MM.1S (cell line): Measurements from ENCODE around the gene GTF3C2.

Experiments used
- DNase-seq: peaks from one replicate; pipeline ENCODE4 v3.0.0-alpha.2; 2015
- H2AFZ ChIP-seq: fragments of 300-600 bp; sonication (generic); 2 replicates; pipeline ENCODE4 v1.6.0; 2016; ENCODE audit warnings: antibody characterized with exemption, low read length
- H3F3A ChIP-seq: fragments of 300-600 bp; sonication (generic); 2 replicates; pipeline ENCODE4 v1.6.1; 2016; ENCODE audit warnings: mild to moderate bottlenecking, antibody characterized with exemption, low read length, moderate library complexity, mixed read lengths; ENCODE audit not compliant: insufficient read depth
- H3K27ac ChIP-seq: fragments of 300-600 bp; sonication (generic); 2 replicates; pipeline ENCODE4 v1.5.1; 2016; ENCODE audit warnings: mild to moderate bottlenecking, low read length
- H3K27me3 ChIP-seq: fragments of 300-600 bp; sonication (generic); replicated peaks from 2 replicates; pipeline ENCODE4 v1.6.0; 2016; ENCODE audit warnings: low read length; ENCODE audit not compliant: insufficient read depth
- H3K36me3 ChIP-seq: fragments of 300-600 bp; sonication (generic); replicated peaks from 2 replicates; pipeline ENCODE4 v1.6.1; 2016; ENCODE audit warnings: mild to moderate bottlenecking, low read length, mixed read lengths; ENCODE audit not compliant: insufficient read depth
- H3K4me1 ChIP-seq: fragments of 300-600 bp; sonication (generic); 2 replicates; pipeline ENCODE4 v1.6.1; 2016; ENCODE audit warnings: low read length, mixed read lengths
- H3K4me2 ChIP-seq: fragments of 300-600 bp; sonication (generic); 2 replicates; pipeline ENCODE4 v1.6.0; 2016; ENCODE audit warnings: low read depth, low read length
- H3K4me3 ChIP-seq: fragments of 300-600 bp; sonication (generic); 2 replicates; pipeline ENCODE4 v1.5.1; 2016; ENCODE audit warnings: low read length, mixed read lengths
- H3K79me2 ChIP-seq: fragments of 300-600 bp; sonication (generic); 2 replicates; pipeline ENCODE4 v1.6.1; 2016; ENCODE audit warnings: mixed run types, low read length, mixed read lengths
- H3K9ac ChIP-seq: fragments of 300-600 bp; sonication (generic); 2 replicates; pipeline ENCODE4 v1.6.1; 2016; ENCODE audit warnings: low read length, mixed read lengths
- H3K9me2 ChIP-seq: fragments of 300-600 bp; sonication (generic); replicated peaks from 2 replicates; pipeline ENCODE4 v1.6.1; 2016; ENCODE audit warnings: mild to moderate bottlenecking, low read length, mixed read lengths; ENCODE audit not compliant: insufficient read depth
- H3K9me3 ChIP-seq: fragments of 300-600 bp; sonication (generic); replicated peaks from 2 replicates; pipeline ENCODE4 v1.6.1; 2016; ENCODE audit warnings: mild to moderate bottlenecking, low read length, mixed read lengths; ENCODE audit not compliant: insufficient read depth
- H4K20me1 ChIP-seq: fragments of 300-600 bp; sonication (generic); 2 replicates; pipeline ENCODE4 v1.6.1; 2016; ENCODE audit warnings: mild to moderate bottlenecking, low read length, moderate library complexity, mixed read lengths; ENCODE audit not compliant: insufficient read depth
- EZH2 ChIP-seq: fragments of 300-600 bp; sonication (generic); optimal IDR thresholded peaks from 2 replicates; pipeline ENCODE3; 2017; ENCODE audit warnings: low read depth, mild to moderate bottlenecking, antibody characterized with exemption, low read length, mixed read lengths
- EZH2phosphoT487 ChIP-seq: fragments of 300-600 bp; sonication (generic); IDR thresholded peaks from 2 replicates; pipeline ENCODE4 v1.6.1; 2018; ENCODE audit warnings: antibody characterized with exemption, low read length
- TF ChIP-seq, protein P1 (sequence below): fragments of 300-600 bp; sonication (generic); IDR thresholded peaks from 2 replicates; pipeline ENCODE4 v1.5.1; 2016; ENCODE audit warnings: antibody characterized with exemption, low read length, mixed read lengths

GTF3C2 gene

DNA sequence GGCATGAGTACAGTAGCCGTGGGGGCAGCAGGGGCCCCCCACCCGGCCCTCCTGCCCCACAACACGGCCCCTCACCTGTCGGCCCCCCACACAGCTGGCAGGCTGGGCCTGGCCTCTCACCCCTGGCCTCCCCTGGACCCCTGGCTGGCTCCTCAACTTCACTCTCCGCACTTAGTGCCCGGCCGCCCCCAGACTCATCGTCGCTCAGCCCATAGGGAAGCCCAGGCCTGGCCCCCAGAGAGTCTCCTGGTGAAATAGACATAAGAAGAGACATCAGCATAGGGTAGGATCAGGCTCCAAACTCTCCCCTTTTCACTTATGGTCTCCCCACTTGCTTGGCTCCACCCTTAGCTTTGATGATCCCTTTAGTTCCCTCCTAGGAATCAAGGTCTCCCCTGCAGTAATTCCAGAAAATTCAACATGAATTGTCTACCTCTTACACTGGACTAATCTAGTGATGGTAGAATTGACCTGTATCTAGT, 22.3 kb upstream of the GTF3C2 start:
- Histone ChIP-seq H3K4me3 (no peak overlapping the region), H3K27me3 (no peaks in the 10 kb centered on the region), H2AFZ (no peak overlapping the region)

DNA sequence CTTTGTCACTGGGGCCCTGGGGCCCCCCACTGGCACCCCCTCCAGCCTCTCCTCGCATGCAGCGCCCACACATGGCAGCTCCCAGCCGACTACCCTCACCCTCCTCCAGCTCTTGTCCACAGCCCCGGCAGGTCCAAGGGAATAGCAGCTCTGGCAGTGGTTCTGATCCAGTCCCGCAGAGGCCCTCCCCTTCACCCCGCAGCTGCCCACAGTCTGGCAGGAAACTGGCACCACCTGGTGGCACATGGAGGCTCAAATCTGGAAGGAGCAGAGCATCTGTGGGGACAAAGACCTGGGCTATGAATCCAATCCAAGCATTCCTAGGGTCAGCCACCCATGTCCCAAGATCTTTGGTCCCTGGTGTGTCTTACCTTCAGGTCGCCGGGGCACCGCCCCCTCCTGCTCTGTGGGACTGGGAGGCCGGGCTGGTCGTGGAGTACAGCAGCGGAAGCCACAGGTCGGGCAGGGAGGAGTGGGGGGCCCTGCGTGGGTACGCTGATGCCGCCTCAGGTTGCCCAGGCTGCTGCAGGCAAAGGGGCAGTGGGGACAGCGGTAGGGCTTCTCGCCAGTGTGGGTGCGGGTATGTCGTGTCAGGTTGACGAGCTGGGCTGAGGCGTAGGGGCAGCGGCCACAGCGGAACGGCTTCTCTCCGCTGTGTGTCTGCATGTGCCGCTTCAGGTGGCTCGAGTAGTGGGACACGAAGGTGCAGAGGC, 21.7 kb upstream of the GTF3C2 start:
- Histone ChIP-seq H3K9me2 (no peaks in the 10 kb centered on the region), H3K27me3 (no peaks in the 10 kb centered on the region), H3K9ac (no peak overlapping the region), H4K20me1 (no peaks in the 10 kb centered on the region), H3K4me1 (no peaks in the 10 kb centered on the region), H3K36me3 (no peaks in the 10 kb centered on the region; the same call in none of the 2 replicates), H3K4me2 (no peak overlapping the region), H3K9me3 (no peaks in the 10 kb centered on the region), H3K27ac (no peak overlapping the region), H3K4me3 (no peak overlapping the region), H3F3A (peaks cover 29% of the 10 kb centered on the region), H2AFZ (no peak overlapping the region), H3K79me2 (peaks cover 25% of the 10 kb centered on the region)
- TF ChIP-seq, protein P1, sequence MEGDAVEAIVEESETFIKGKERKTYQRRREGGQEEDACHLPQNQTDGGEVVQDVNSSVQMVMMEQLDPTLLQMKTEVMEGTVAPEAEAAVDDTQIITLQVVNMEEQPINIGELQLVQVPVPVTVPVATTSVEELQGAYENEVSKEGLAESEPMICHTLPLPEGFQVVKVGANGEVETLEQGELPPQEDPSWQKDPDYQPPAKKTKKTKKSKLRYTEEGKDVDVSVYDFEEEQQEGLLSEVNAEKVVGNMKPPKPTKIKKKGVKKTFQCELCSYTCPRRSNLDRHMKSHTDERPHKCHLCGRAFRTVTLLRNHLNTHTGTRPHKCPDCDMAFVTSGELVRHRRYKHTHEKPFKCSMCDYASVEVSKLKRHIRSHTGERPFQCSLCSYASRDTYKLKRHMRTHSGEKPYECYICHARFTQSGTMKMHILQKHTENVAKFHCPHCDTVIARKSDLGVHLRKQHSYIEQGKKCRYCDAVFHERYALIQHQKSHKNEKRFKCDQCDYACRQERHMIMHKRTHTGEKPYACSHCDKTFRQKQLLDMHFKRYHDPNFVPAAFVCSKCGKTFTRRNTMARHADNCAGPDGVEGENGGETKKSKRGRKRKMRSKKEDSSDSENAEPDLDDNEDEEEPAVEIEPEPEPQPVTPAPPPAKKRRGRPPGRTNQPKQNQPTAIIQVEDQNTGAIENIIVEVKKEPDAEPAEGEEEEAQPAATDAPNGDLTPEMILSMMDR = peak; percentile 24; the same call in 1 of the 2 replicates
- TF ChIP-seq EZH2phosphoT487 (no peak), EZH2 (no peak)
- no peak for DNase-seq

More for the DNA sequence above, 22.3 kb upstream of the GTF3C2 start:
- TF ChIP-seq EZH2phosphoT487 (no peak), EZH2 (no peak)
- TF ChIP-seq, protein P1 = no peak
- Histone ChIP-seq H3K27ac (no peak overlapping the region), H3F3A (peaks cover 29% of the 10 kb centered on the region), H3K4me1 (no peaks in the 10 kb centered on the region), H3K9ac (no peak overlapping the region; the same call in 1 of the 2 replicates), H3K4me2 (peak overlapping the region; percentile 74; the same call in 1 of the 2 replicates), H3K9me2 (no peaks in the 10 kb centered on the region), H4K20me1 (no peaks in the 10 kb centered on the region), H3K79me2 (peaks cover 23% of the 10 kb centered on the region), H3K36me3 (no peaks in the 10 kb centered on the region; the same call in none of the 2 replicates), H3K9me3 (no peaks in the 10 kb centered on the region)
- DNase-seq = no peak

DNA sequence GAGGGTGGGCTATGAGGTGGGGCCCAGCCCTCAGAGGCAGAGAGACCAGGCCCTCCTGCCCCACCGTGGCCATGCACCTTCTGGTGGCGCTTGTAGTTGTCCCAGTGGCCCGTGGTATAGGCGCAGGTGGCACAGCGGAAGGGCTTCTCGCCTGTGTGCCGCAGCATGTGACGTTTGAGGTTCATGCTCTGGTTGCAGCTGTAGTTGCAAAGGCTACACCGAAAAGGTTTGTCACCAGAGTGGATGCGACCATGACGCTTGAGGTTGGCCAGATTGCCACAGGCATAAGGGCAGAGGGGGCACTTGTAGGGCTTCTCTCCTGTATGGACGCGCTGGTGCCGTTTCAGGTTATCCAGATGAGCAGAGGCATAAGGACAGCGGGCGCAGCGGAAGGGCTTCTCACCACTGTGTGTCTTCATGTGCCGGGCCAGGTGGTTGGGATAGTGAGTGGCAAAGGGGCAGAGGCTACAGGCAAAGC, 21.1 kb upstream of the GTF3C2 start:
- peaks cover 29% of the 10 kb centered on the region for H3F3A ChIP-seq
- H3K9me2 ChIP-seq = no peaks in the 10 kb centered on the region
- no peak for DNase-seq
- H3K4me2 ChIP-seq = no peak overlapping the region
- no peaks in the 10 kb centered on the region for H3K27me3 ChIP-seq
- no peak overlapping the region for H3K4me3 ChIP-seq
- H3K4me1 ChIP-seq = no peaks in the 10 kb centered on the region
- no peak overlapping the region for H2AFZ ChIP-seq
- H3K9me3 ChIP-seq = no peaks in the 10 kb centered on the region
- H3K79me2 ChIP-seq = peaks cover 29% of the 10 kb centered on the region
- H3K27ac ChIP-seq = no peak overlapping the region
- H3K9ac ChIP-seq = no peak overlapping the region
- no peaks in the 10 kb centered on the region; the same call in 1 of the 2 replicates for H3K36me3 ChIP-seq
- TF ChIP-seq EZH2phosphoT487 = no peak
- TF ChIP-seq, protein P1 = no peak
- TF ChIP-seq EZH2 = no peak
- H4K20me1 ChIP-seq = no peaks in the 10 kb centered on the region
